Stimulated activated CD4-positive, alpha-beta T cell treated with anti-CD3 and anti-CD28 coated beads, Interleukin-15, amount 100 ng/mL, for 48 hours (primary cell): ENCODE data around the gene SMAD3.
"Not testable (repeated sequence)": the region's sequence is repeated elsewhere in the genome, so short reads cannot be mapped to it uniquely, and the experiment has no call there.

Source experiments
- DNase-seq, 2 donors: peaks; one replicate each; pipeline ENCODE4 v3.0.0-alpha.2; 2020; ENCODE audit warnings: low read depth in 2 of 2

SMAD3 gene

GRCh38 chr15:67142092-67142766 lies 76.8 kb downstream of the SMAD3 start:
- DNase-seq: no peak

- no peak for DNase-seq
Measured at GRCh38 chr15:67142767-67143100, 77.3 kb downstream of the SMAD3 start.

- no peak for DNase-seq
Measured at GRCh38 chr15:67143646-67144045, 78.2 kb downstream of the SMAD3 start.

- no peak for DNase-seq
Measured at GRCh38 chr15:67144609-67145311, 79.4 kb downstream of the SMAD3 start.

- no peak for DNase-seq
Measured at GRCh38 chr15:67145312-67145610, 79.9 kb downstream of the SMAD3 start.

- no peak for DNase-seq
Measured at GRCh38 chr15:67145710-67146109, 80.3 kb downstream of the SMAD3 start.

GRCh38 chr15:67146234-67146633 lies 80.8 kb downstream of the SMAD3 start:
- DNase-seq: no peak

GRCh38 chr15:67146875-67147381 lies 81.5 kb downstream of the SMAD3 start:
- DNase-seq: peak; percentile 16 to 33

- DNase-seq: no peak
Measured at GRCh38 chr15:67147396-67147949, 82.1 kb downstream of the SMAD3 start.

GRCh38 chr15:67148196-67148701 lies 82.8 kb downstream of the SMAD3 start:
- DNase-seq: no peak

- DNase-seq: no peak
Measured at GRCh38 chr15:67149068-67149772, 83.8 kb downstream of the SMAD3 start.

GRCh38 chr15:67149773-67150022 lies 84.3 kb downstream of the SMAD3 start:
- DNase-seq: no peak

GRCh38 chr15:67150023-67150860 lies 84.8 kb downstream of the SMAD3 start:
- DNase-seq: peak in 1 of 2 donors; percentile 32

- no peak for DNase-seq
Measured at GRCh38 chr15:67152429-67152828, 87.0 kb downstream of the SMAD3 start.

- DNase-seq: not testable (repeated sequence)
Measured at GRCh38 chr15:67153044-67153443, 87.6 kb downstream of the SMAD3 start.

GRCh38 chr15:67154249-67154648 lies 88.8 kb downstream of the SMAD3 start:
- no peak for DNase-seq

- no peak for DNase-seq
Measured at GRCh38 chr15:67156426-67156825, 91.0 kb downstream of the SMAD3 start.

GRCh38 chr15:67156834-67157233 lies 91.4 kb downstream of the SMAD3 start:
- DNase-seq: no peak

- DNase-seq: no peak
Measured at GRCh38 chr15:67157521-67158252, 92.3 kb downstream of the SMAD3 start.

GRCh38 chr15:67158367-67158766 lies 93.0 kb downstream of the SMAD3 start:
- DNase-seq: no peak

GRCh38 chr15:67161412-67161811 lies 96.0 kb downstream of the SMAD3 start:
- DNase-seq: no peak
